HG02970 (cell line): ENCODE measurements around the gene DIPK1B.

Source experiments
- ATAC-seq: cut with Tn5 transposase; IDR thresholded peaks from one replicate; pipeline ENCODE4 v1.9.1; 2021; ENCODE audit warnings: mild to moderate bottlenecking, moderate library complexity, moderate number of reproducible peaks; ENCODE audit not compliant: unreplicated experiment, low FRiP score

Gene DIPK1B

GRCh38 chr9:136732444-136733178, 20.2 kb downstream of the DIPK1B start:
- no peak for ATAC-seq

DNA sequence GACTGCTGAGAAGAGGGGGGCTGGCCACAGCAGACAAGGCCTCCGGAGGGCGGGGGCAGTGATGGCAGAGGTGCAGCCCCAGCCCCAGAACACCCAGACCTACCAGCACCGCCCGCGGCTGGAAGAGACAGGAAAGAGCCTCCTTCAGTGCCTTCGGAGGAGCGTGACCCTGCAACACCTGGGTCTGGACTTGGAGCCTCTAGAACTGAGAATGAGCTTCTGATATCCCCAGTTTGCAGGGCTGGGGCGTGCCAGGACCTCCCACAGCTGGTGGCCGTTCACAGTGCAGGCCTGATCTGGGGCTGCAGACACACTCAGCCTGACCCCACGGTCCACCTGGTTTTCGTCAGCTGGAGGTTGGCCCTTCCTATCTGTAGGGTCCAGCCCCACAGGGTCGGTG, 21.2 kb downstream of the DIPK1B start:
- no peak for ATAC-seq

DNA sequence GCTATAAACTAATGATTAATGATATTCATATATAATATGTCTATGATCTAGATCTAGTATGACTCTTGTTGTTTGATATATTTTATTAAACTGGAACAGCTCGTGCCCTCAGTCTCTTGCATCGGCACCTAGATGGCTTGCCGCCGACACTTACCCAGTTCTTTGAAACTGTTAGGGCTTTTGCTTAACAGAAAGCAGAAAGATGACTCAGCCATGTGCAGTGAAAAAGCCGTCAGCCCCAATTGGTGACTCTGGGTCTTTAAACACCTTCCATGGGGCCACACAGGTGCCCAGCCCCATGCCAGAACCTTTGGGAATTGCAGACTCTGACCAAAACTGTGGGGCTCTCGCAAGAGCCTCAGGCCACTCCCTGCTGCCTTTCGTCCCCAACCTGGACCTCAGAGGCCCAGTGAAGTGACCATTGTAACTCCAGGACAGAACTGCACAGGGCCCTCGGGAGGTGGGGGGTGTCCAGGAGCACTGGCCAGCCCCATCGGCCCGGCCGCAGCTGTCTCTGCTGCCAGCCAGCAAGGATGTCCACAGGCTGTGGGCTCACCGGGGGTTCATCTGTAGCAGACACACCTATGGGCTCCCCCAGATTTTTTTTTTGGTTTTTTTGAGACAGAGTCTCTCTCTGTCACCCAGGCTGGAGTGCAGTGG, 22.6 kb downstream of the DIPK1B start:
- ATAC-seq = no peak

DNA sequence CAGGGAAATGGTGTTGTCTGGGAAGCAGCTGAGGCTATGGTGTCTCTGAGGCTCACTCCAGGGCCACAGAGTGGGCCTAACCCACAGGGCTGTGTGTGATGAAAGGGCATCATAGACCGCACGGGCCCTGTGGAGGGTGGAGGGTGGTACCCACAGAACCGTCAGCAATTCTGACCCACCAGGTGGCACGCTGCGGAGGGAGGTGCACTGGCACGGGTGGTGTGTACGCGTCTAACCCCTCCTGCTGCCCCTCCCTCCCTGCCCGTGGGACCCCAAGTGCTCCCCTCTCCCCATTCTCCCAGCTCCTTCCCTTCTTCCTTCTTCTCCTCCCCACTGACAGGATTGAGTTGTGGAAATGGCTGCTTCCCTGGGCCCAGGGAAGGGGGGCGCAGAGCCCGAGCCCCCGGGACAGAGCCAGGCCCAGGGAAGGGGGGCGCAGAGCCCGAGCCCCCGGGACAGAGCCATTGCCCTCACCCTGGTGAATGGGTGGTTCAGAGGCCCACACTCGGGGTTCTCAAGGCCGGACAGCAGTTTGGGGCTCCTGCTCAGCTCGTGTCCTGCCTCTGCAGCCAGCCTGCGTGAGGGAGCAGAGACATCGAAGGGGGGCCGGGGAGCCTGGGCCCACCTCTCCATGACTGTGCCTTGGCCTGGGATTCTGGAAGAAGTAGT, 23.6 kb downstream of the DIPK1B start:
- no peak for ATAC-seq

DNA sequence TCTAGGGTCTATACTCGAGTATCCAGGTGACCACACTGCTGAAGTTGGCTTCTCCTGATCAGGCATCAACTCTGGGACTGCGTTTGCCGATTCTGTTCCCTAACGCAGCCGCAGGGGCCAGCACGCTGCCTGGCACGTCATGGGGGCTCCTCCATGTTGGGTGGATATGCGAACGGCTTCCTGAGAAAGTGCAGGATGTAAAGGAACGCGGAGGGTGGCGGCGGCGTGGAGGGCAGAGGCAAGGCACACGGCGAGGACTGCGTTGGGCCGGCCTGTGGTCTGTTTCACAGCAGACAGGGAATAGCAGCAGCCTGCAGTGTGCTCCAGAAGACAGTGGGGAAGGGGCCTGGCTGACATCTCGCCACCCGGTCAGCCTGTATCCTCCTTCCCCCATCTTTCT, 26.6 kb downstream of the DIPK1B start:
- ATAC-seq = no peak

DNA sequence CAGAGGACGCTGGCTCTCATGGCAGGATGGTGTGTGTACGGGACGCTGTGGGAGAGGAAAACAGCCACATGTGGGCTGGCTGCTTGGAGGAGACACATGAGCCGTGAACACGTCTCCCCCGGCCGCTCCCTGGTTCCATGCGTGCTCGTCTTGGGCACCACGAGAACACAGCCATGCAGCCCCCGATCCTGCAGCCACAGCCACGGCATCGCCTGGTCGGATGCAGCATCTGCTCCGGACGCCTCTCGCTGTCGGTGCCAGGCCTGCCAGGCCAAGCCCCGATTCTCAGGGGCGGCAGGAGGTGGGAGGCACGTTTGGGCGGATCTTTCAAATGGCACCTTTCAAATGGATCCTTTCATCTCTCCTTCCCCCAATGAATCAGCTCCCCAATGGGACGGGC, 27.1 kb downstream of the DIPK1B start:
- no peak for ATAC-seq

DNA sequence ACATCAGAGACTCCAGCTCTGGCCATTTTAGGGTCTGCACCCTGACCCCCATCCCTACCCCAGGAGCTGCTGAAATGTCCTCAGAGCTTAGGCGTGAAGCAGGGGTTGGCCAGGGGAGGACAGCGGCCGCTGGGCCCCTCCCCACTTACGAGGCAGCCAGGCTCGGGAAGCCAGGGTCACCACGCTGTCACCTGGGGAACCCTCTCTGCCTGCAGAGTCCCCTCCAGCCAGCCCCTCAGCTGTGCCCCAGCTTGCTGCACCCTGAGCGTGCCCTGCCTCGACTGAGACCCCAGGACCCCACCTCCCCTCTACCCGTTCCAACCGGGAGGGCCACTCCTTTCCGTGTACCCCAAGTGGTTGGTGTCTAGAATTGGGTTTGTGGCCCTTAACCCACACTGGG, 27.7 kb downstream of the DIPK1B start:
- no peak for ATAC-seq

DNA sequence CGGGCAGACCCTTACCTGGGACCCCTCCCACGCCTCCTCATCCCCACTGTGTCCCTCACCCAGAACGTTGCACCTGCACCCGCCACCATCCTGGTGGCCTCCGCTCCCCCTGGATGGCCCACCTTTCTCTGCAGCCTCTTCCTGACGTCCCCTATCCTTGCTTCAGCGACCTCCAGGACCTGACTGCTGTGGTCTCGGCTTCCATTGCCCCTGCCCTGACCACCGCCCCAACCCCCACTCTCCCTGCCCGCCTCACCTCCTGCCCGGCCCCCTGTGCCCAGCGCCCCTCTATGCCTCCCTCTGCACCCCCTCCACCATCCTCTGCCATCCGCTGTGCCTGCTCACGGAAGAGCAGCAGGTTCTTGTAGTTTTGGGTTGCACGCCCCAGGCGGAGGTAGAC, 28.1 kb downstream of the DIPK1B start:
- ATAC-seq = no peak

DNA sequence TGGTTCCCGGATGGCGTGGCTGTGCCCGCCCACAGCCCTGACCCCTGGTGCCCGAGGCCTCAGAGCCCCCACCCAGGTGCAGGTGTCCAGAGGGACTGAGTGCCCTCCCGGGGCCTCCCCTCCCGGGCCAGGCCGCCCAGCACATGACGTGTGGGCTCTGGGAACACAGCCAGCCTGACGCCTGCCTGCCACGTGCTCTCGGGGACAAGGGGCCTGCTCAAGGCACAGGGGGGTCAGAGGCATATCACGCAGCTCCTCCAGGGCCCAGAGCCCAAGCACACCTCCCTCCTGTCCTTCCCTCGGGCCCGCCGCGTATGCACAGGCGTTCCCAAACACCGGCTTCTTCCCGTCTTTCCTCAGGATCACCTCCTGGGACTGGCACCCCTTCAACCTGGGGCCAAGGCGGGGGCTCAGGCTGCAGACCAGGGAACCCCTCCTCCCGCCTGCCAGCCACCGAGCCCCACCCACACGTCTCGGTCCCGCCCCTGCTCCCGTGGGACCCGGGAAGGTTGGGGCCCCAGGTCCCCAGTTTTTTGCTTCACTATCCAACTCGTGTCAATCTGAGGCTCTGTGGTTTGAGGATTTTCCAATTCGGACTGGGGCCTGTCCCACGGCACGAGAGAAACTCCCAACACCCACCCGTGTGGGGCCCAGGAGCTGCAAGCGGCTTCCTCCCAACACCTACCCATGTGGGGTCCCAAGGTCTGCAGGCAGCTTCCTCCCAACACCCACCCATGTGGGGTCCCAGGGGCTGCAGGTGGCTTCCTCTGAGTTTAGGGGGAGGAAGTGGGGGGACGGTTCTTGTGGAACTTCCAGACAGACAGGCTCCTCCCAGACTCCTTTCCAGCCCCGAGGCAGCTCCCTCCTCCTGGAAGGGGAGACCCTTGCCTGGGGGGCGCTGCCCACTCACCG, 28.9 kb downstream of the DIPK1B start:
- ATAC-seq = no peak

DNA sequence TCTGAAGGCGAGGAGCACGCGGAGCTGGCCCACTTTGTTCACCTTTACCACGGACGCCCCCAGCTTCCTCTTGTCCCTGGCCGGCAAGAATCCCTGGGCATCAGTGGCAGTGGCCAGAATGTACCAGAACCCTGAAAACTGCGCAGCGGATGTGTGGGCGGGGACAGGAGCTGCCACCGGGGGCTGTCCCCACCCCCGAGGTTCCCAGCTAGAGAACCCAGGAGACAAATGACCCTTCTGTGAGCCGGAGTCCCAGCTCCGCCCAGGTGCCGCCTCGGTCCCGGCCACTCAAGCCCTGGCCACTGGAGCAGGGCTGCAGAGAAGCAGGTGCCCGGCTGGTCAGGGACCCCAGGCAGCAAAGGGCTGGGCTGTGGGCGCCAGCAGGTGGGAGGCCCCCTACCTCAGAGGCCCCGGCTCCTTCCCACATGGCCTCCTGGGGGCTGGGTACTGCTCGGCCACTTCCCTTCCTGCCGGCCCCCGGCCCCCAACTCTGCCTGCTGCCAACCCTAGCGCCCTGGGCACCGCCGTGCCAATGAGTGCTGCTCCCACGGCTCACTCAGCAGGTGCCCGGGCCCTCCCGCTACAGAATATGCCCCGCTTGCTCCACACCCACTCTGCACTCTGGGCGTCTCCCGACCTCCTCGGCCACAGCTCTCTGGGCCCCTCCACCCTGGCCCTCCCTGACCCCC, 29.7 kb downstream of the DIPK1B start:
- no peak for ATAC-seq

DNA sequence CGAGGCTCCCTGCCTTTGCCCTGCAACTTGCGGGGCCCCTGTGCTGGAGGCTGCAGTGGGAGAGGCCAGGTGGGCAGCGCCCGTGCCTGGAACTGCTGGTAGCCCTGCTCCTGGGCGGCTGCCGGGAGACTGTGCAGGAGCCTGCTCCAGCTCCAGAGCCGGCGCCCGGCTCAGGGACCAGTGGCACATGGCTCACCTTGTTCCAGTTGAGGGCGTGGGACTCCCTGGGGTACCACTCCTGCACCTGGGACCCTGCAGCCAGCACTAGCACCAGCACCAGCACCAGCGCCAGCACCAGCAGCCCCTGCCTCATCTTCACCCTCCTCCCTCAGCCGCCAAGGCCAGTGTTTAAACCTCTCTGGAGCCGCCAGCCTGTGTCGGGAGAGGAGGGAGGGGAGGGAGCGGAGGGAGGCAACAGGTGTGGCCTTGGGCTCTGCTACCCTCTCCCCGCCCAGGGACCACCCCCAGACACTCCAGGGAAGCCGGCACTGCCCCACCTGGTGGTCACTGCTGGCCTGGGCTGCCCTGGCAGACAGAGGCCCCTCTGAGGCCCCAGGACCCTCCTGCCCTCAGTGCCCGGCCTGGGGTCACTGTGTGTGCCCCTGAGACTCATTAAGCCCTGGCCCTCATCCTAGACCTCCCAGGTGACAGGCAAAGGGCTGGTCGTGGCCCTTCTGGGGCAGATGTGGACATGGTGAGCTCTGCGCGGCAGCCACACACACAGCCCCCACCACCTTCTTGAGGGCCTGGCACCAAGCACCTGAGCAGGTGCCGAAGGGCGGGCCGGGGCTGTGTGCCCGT, 30.4 kb downstream of the DIPK1B start, which contains the start of gene LCN10:
TSS of gene LCN10 (minus strand) at position 350 of the 801 bp plus-strand sequence. CDS start at position 313, 37 bp downstream.
- ATAC-seq = no peak

DNA sequence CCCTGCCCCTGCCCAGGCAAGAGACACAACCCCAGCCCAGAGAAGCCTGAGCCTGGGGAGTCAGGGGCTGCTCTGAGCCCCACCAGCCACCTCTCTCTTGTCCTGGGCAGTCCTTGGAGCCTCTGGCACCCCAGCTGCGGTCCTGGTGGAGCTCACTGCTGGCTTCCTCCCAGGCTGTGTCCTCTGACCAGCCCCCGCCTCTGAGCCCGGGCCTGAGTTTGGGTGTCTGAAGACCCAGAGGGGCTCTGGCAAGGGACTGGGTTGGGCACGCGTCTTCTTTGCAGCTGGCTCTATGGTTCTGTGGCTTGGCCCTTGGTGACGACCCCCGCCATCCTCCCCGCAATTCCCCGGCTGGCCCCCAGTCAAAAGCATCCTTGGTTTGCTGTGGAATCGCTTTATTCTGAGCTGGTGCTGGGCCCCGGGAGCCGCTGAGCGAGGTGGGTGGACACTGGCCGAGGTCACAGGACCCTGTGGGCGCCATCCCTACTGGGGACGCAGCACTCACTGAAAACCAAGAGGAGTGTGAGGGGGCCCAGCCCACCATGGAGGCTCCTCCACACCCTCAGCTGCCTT, 31.4 kb downstream of the DIPK1B start:
- no peak for ATAC-seq

GRCh38 chr9:136744773-136745172, 32.4 kb downstream of the DIPK1B start:
- no peak for ATAC-seq

GRCh38 chr9:136745389-136746154, 33.2 kb downstream of the DIPK1B start:
- ATAC-seq = no peak

- no peak for ATAC-seq
Observed at GRCh38 chr9:136746155-136746490, 33.8 kb downstream of the DIPK1B start.

GRCh38 chr9:136746621-136747020, 34.2 kb downstream of the DIPK1B start:
- ATAC-seq = no peak

GRCh38 chr9:136747161-136748060, 35.0 kb downstream of the DIPK1B start:
- no peak for ATAC-seq
